M059J (cell line): ENCODE measurements around the gene BCAR1. TPM values are rescaled to one million over a fixed set of nuclear protein-coding genes. Genes with fewer than 3 reads are reported as not detected.
A peak's percentile ranks its signal among the peaks of the same experiment; 100 is the strongest.
"Not testable (repeated sequence)": the region's sequence is repeated elsewhere in the genome, so short reads cannot be mapped to it uniquely, and the experiment has no call there.

Experiments used
- DNase-seq: peaks from one replicate; pipeline ENCODE4 v3.0.0-alpha.2; 2012; ENCODE audit warnings: low read depth
- total RNA-seq: library from RNA; depleted of rRNA; stranded (reverse); fragments of >200 nt; shearing (Covaris generic); gene quantifications from 2 replicates; pipeline ENCODE4 v1.2.3, GENCODE V29; 2014

Gene BCAR1
- total RNA-seq, 1 experiment from 2014 or later = 80.5 TPM

- DNase-seq = no peak
Measured at GRCh38 chr16:75256059-75256571, 4.7 kb upstream of the BCAR1 start.

- peak; percentile 74 for DNase-seq
Measured at GRCh38 chr16:75254359-75254837, 3.0 kb upstream of the BCAR1 start.

- peak; percentile 75 for DNase-seq
Measured at GRCh38 chr16:75252946-75253911, 1.8 kb upstream of the BCAR1 start.

- no peak for DNase-seq
Measured at GRCh38 chr16:75252049-75252864, 833 bp upstream of the BCAR1 start.

- peak; percentile 48 for DNase-seq
Measured at GRCh38 chr16:75250809-75251279, 580 bp downstream of the BCAR1 start.

- DNase-seq = peak; percentile 44
Measured at GRCh38 chr16:75250089-75250808, 1.2 kb downstream of the BCAR1 start.

GRCh38 chr16:75249441-75249840 is 2.0 kb downstream of the BCAR1 start:
- no peak for DNase-seq

GRCh38 chr16:75248536-75249380 is 2.7 kb downstream of the BCAR1 start:
- no peak for DNase-seq

GRCh38 chr16:75248142-75248535 is 3.3 kb downstream of the BCAR1 start:
- no peak for DNase-seq

GRCh38 chr16:75247249-75247648 is 4.2 kb downstream of the BCAR1 start:
- no peak for DNase-seq

GRCh38 chr16:75246504-75247205 is 4.8 kb downstream of the BCAR1 start:
- DNase-seq = no peak

- peak; percentile 99 for DNase-seq
Measured at GRCh38 chr16:75244844-75245758, 6.3 kb downstream of the BCAR1 start.

GRCh38 chr16:75244225-75244809 is 7.1 kb downstream of the BCAR1 start:
- DNase-seq = peak; percentile 84

- no peak for DNase-seq
Measured at GRCh38 chr16:75243667-75244224, 7.7 kb downstream of the BCAR1 start.

GRCh38 chr16:75242436-75243078 is 8.9 kb downstream of the BCAR1 start:
- DNase-seq = not testable (repeated sequence)

GRCh38 chr16:75241955-75242354 is 9.5 kb downstream of the BCAR1 start:
- DNase-seq = no peak

GRCh38 chr16:75241412-75241811 is 10.0 kb downstream of the BCAR1 start:
- no peak for DNase-seq
